GM13976 (cell line): Measurements from ENCODE around the gene SLC39A12.

Experiments
- DNase-seq: peaks from one replicate; pipeline ENCODE4 v3.0.0; 2012; ENCODE audit warnings: low spot score
- in situ Hi-C: fragments of 300-500 bp; cut with MboI; formaldehyde crosslinking; loops from one replicate; pipeline ENCODE4 v1.12.0; 2022; ENCODE audit warnings: low sequenced_read_pairs, mixed read lengths, inconsistent platforms; ENCODE audit not compliant: unreplicated experiment
- TF ChIP-seq, protein P1 (sequence below): IDR thresholded peaks from 2 replicates; pipeline ENCODE4 v1.5.1; 2012; ENCODE audit warnings: borderline replicate concordance, mild to moderate bottlenecking; ENCODE audit not compliant: insufficient read depth; ENCODE audit errors: extremely low read depth, missing control alignments, control extremely low read depth

The SLC39A12 gene

GRCh38 chr10:17961551-17962422 lies 10.1 kb downstream of the SLC39A12 start:
- no peak for DNase-seq
- in situ Hi-C loops: no loop called here
- TF ChIP-seq, protein P1, sequence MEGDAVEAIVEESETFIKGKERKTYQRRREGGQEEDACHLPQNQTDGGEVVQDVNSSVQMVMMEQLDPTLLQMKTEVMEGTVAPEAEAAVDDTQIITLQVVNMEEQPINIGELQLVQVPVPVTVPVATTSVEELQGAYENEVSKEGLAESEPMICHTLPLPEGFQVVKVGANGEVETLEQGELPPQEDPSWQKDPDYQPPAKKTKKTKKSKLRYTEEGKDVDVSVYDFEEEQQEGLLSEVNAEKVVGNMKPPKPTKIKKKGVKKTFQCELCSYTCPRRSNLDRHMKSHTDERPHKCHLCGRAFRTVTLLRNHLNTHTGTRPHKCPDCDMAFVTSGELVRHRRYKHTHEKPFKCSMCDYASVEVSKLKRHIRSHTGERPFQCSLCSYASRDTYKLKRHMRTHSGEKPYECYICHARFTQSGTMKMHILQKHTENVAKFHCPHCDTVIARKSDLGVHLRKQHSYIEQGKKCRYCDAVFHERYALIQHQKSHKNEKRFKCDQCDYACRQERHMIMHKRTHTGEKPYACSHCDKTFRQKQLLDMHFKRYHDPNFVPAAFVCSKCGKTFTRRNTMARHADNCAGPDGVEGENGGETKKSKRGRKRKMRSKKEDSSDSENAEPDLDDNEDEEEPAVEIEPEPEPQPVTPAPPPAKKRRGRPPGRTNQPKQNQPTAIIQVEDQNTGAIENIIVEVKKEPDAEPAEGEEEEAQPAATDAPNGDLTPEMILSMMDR: no peak

- DNase-seq: no peak
- in situ Hi-C loops: no loop called here
- TF ChIP-seq, protein P1: no peak
Measured at GRCh38 chr10:17963431-17963830, 11.7 kb downstream of the SLC39A12 start.

GRCh38 chr10:17965649-17966235 lies 14.0 kb downstream of the SLC39A12 start:
- DNase-seq: no peak
- in situ Hi-C loops: no loop called here
- TF ChIP-seq, protein P1: no peak

DNA sequence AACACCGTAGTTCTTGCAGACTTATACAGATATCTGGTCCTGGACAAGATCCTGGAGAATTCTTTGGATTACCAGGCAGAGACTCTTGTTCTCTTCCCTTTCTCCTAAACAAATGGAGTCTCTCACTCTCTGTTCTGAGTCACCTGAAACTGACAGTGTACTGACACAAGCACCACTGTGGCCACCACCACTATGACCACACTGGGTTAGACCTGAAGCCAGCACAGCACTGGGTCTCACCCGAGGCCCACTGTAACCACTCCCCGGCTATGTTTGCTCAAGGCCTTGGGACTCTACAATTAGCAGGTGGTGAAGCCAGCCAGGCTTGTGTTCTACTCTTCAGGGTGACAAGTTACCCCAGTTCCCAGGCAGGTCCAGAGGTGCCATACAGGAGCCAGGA lies 22.8 kb downstream of the SLC39A12 start:
- in situ Hi-C loops: no loop called here
- DNase-seq: no peak
- TF ChIP-seq, protein P1: no peak

- in situ Hi-C loops: no loop called here
- TF ChIP-seq, protein P1: no peak
- no peak for DNase-seq
Measured at GRCh38 chr10:17980846-17981565, 29.3 kb downstream of the SLC39A12 start.

DNA sequence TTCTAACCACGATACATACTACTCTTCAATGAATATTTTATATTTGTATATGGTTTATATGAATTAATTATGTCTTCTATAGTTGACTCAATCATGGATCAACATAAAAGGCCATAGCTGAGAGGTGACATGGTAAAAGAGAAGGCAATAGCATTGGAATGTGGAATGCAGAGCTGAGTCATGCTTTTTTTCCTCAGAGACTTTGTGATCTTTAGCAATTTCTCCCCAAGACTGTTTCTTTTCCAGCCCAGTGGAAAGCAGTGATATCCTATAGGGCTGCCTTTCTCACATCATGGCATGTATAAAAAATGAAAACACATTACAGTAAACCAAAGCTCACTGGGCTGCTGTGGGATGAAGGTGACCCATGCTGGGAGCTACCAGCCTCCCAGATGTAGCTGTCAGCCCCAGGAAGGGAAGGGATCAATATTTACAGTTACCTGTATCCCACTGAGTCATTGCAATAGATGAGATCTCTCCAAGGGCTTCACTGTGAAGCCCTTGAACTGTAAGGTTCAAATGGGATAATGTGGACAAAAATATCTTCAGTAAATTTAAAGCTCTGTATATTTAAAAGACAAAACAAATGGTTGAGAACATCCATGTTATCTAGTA lies 30.2 kb downstream of the SLC39A12 start:
- DNase-seq: no peak
- in situ Hi-C loops: no loop called here
- TF ChIP-seq, protein P1: no peak
